HepG2 (cell line): Measurements from ENCODE around the gene STK32B. TPM values are rescaled to one million over a fixed set of nuclear protein-coding genes. Genes with fewer than 3 reads are reported as not detected.

Experiments
- ATAC-seq: fragments of 200-7000 bp; cut with Tn5 transposase; 3 replicates; pipeline ENCODE4 v1.9.1; 2020; ENCODE audit warnings: mild to moderate bottlenecking, moderate library complexity
- BruUV-seq: library from RNA; stranded (reverse); fragments of 400-500 nt; replicated peaks from 2 replicates; lab custom pipeline; 2021; lab: Mats Ljungman, UMichigan
- CTCF ChIA-PET: fragments of 300-600 bp; formaldehyde crosslinking; extraction: SDS; loops from one replicate; lab custom pipeline; 2021; ENCODE audit warnings: low total read pairs, inconsistent platforms, low intra/inter-chr PET ratio; lab: Yijun Ruan, JAX
- POLR2A ChIA-PET: fragments of 350-600 bp; sonication (Branson Sonifier 250); formaldehyde crosslinking; loops from one replicate; lab custom pipeline; 2020; ENCODE audit warnings: antibody characterized with exemption, inconsistent platforms; lab: Yijun Ruan, JAX
- DNase-seq: peaks from one replicate; pipeline ENCODE4 v3.0.0-alpha.2; 2015; ENCODE audit warnings: low spot score
- FAIRE-seq: peaks from 3 replicates; lab custom pipeline; 2011; peaks lifted over from hg19 to GRCh38; lab: Jason Lieb, UNC
- H2AFZ ChIP-seq: one replicate; pipeline ENCODE4 v1.6.1; 2011; ENCODE audit warnings: low read length, inconsistent platforms
- H3K27ac ChIP-seq: fragments of 300-600 bp; 3 replicates; pipeline ENCODE4 v1.8.0; 2011; ENCODE audit warnings: mixed run types, mild to moderate bottlenecking, mixed read lengths, low read length, inconsistent platforms; ENCODE audit not compliant: insufficient read depth; ENCODE audit errors: extremely low read length
- H3K27me3 ChIP-seq, 2 experiments: fragments of 200-600 bp in 1 of 2; 2 replicates in 1 of 2; 3 replicates in 1 of 2; pipeline versions ENCODE4 v1.6.0 to v1.8.0; 2011; ENCODE audit warnings: low read length in 2 of 2, mild to moderate bottlenecking in 2 of 2, moderate library complexity in 2 of 2, inconsistent platforms in 1 of 2; ENCODE audit not compliant: insufficient read depth in 2 of 2, control insufficient read depth in 1 of 2
- H3K36me3 ChIP-seq, 2 experiments: fragments of 200-600 bp in 1 of 2; replicated peaks in 1 of 2; 2 replicates in 1 of 2; 3 replicates in 1 of 2; pipeline versions ENCODE4 v1.5.1 to v1.8.0; 2011; ENCODE audit warnings: low read length in 2 of 2, inconsistent platforms in 1 of 2; ENCODE audit not compliant: insufficient read depth in 2 of 2, control insufficient read depth in 1 of 2
- H3K4me1 ChIP-seq: 2 replicates; pipeline ENCODE4 v1.5.1; 2012; ENCODE audit warnings: low read length, inconsistent platforms; ENCODE audit not compliant: insufficient read depth
- H3K4me2 ChIP-seq: 2 replicates; pipeline ENCODE4 v1.6.0; 2011; ENCODE audit warnings: low read depth, low read length, inconsistent platforms
- H3K4me3 ChIP-seq, 3 experiments: fragments of 200-600 bp in 1 of 3; sonication (generic), shearing (Covaris generic) in 1 of 3; replicated peaks in 1 of 3; 2 replicates each; pipeline ENCODE4 v1.5.1; 2011 to 2016; ENCODE audit warnings: low read length in 3 of 3, inconsistent platforms in 2 of 3, low read depth in 2 of 3, mild to moderate bottlenecking in 2 of 3, control low read depth in 1 of 3, mixed read lengths in 1 of 3; ENCODE audit not compliant: insufficient read depth in 1 of 3
- H3K79me2 ChIP-seq: one replicate; pipeline ENCODE4 v1.6.1; 2011; ENCODE audit warnings: low read length, inconsistent platforms; ENCODE audit not compliant: insufficient read depth
- H3K9ac ChIP-seq: 2 replicates; pipeline ENCODE4 v1.6.0; 2011; ENCODE audit warnings: mild to moderate bottlenecking, low read depth, low read length, inconsistent platforms; ENCODE audit not compliant: insufficient read depth
- H3K9me3 ChIP-seq: 2 replicates; pipeline ENCODE4 v1.5.1; 2012; ENCODE audit warnings: mild to moderate bottlenecking, low read length
- H4K20me1 ChIP-seq: 2 replicates; pipeline ENCODE4 v1.6.0; 2011; ENCODE audit warnings: inconsistent platforms, mild to moderate bottlenecking, low read length, moderate library complexity; ENCODE audit not compliant: insufficient read depth
- ELF1 ChIP-seq: sonication (generic); formaldehyde crosslinking; IDR thresholded peaks from 2 replicates; pipeline ENCODE4 v1.4.0; 2020; ENCODE audit warnings: missing genetic modification reagents
- FOXK1 ChIP-seq: sonication (generic); formaldehyde crosslinking; IDR thresholded peaks from 2 replicates; pipeline ENCODE4 v1.4.0; 2020; ENCODE audit warnings: low read depth, missing genetic modification reagents, borderline replicate concordance
- FOXP1 ChIP-seq, 2 experiments: fragments of 450-650 bp in 1 of 2; IDR thresholded peaks; 2 replicates each; pipeline ENCODE4 v1.6.1; 2017 to 2018; ENCODE audit warnings: antibody characterized with exemption in 1 of 2
- HNRNPH1 ChIP-seq: fragments of 200-400 bp; formaldehyde crosslinking; optimal IDR thresholded peaks from 2 replicates; pipeline ENCODE3; 2017; ENCODE audit warnings: mild to moderate bottlenecking, low read depth, low read length
- MAZ ChIP-seq, 2 experiments: sonication (generic) in 1 of 2; formaldehyde crosslinking in 1 of 2; IDR thresholded peaks; 2 replicates each; pipeline versions ENCODE4 v1.5.0 to v1.6.1; 2012 to 2020; ENCODE audit warnings: low read depth in 2 of 2, mild to moderate bottlenecking in 2 of 2, borderline replicate concordance in 1 of 2, improper control_type of control experiment in 1 of 2, low read length in 1 of 2, missing genetic modification reagents in 1 of 2, moderate library complexity in 1 of 2
- REXO4 ChIP-seq: sonication (generic); formaldehyde crosslinking; IDR thresholded peaks from 2 replicates; pipeline ENCODE4 v1.8.0; 2022; ENCODE audit warnings: missing genetic modification reagents, mild to moderate bottlenecking, borderline replicate concordance
- SMYD3 ChIP-seq: sonication (generic); formaldehyde crosslinking; IDR thresholded peaks from 2 replicates; pipeline ENCODE4 v1.8.1; 2023; ENCODE audit warnings: mild to moderate bottlenecking, missing genetic modification reagents
- TOE1 ChIP-seq: sonication (generic); formaldehyde crosslinking; IDR thresholded peaks from 2 replicates; pipeline ENCODE4 v1.4.0; 2020; ENCODE audit warnings: mild to moderate bottlenecking, missing genetic modification reagents
- XBP1 ChIP-seq: sonication (generic); formaldehyde crosslinking; IDR thresholded peaks from 2 replicates; pipeline ENCODE4 v1.5.0; 2020; ENCODE audit warnings: missing genetic modification reagents
- ZBTB1 ChIP-seq: sonication (generic); formaldehyde crosslinking; IDR thresholded peaks from 2 replicates; pipeline ENCODE4 v1.4.0; 2020; ENCODE audit warnings: missing genetic modification reagents, borderline replicate concordance
- ZKSCAN8 ChIP-seq: IDR thresholded peaks from 2 replicates; pipeline ENCODE4 v1.6.1; 2016; ENCODE audit warnings: borderline replicate concordance, missing genetic modification reagents, missing compliant biosample characterization
- ZMYM4 ChIP-seq: sonication (generic); formaldehyde crosslinking; IDR thresholded peaks from 2 replicates; pipeline ENCODE4 v1.8.1; 2023; ENCODE audit warnings: mild to moderate bottlenecking, missing genetic modification reagents
- ZNF24 ChIP-seq: fragments of 450-650 bp; IDR thresholded peaks from 2 replicates; pipeline ENCODE4 v1.6.1; 2017; ENCODE audit warnings: antibody characterized with exemption, mild to moderate bottlenecking
- ZSCAN22 ChIP-seq: sonication (generic); formaldehyde crosslinking; IDR thresholded peaks from 2 replicates; pipeline ENCODE4 v1.4.0; 2020; ENCODE audit warnings: mild to moderate bottlenecking, missing genetic modification reagents
- WGBS: methylation state at CpG from one replicate; pipeline ENCODE4 v1.1.6; 2017; ENCODE audit warnings: low lambda C conversion rate; 5-methylcytosine and 5-hydroxymethylcytosine counted together
- in situ Hi-C: cut with HindIII; loops from 2 replicates; pipeline ENCODE4 v1.10.0; 2017; ENCODE audit warnings: low pct_unique_long_range_greater_than_20kb; ENCODE audit not compliant: extremely low pct_ligation_motif_present
- intact Hi-C: fragments of 100-400 bp; cut with micrococcal nuclease; formaldehyde crosslinking; loops from one replicate; pipeline ENCODE4 v1.10.0; 2022; ENCODE audit not compliant: unreplicated experiment
- polyA plus RNA-seq, 8 experiments: library from polyadenylated mRNA; depleted of rRNA in 3 of 8; stranded (reverse) in 7 of 8; unstranded in 1 of 8; fragments of >200 nt; fragmentation: Illumina TruSeq in 4 of 8; extraction: Trizol in 4 of 8; gene quantifications; 2 replicates each; pipeline versions ENCODE4 v1.2.1 to v1.2.3, GENCODE V29; 2011 to 2016; ENCODE audit warnings: low read depth in 4 of 8, missing spikeins in 1 of 8, mixed read lengths in 1 of 8; ENCODE audit not compliant: insufficient read depth in 1 of 8
- total RNA-seq, 5 experiments: library from RNA; depleted of rRNA; stranded (reverse); fragments of >200 nt; fragmentation: Illumina TruSeq; extraction: Trizol; gene quantifications; 2 replicates each; pipeline ENCODE4 v1.2.3, GENCODE V29; 2016; ENCODE audit warnings: low read depth in 1 of 5
- TF ChIP-seq, protein P1 (sequence below): sonication (generic); formaldehyde crosslinking; IDR thresholded peaks from 2 replicates; pipeline ENCODE4 v1.5.1; 2020; ENCODE audit warnings: mild to moderate bottlenecking, missing genetic modification reagents, moderate library complexity
- TF ChIP-seq, protein P2 (sequence below): sonication (generic); formaldehyde crosslinking; IDR thresholded peaks from 2 replicates; pipeline ENCODE4 v1.4.0; 2020; ENCODE audit warnings: mild to moderate bottlenecking, low read depth, missing genetic modification reagents

Gene STK32B
- total and polyA plus RNA-seq, 2 of the 13 experiments (the other 11 are each of a cell fraction or from before 2014, with no cell fraction given): not detected

DNA sequence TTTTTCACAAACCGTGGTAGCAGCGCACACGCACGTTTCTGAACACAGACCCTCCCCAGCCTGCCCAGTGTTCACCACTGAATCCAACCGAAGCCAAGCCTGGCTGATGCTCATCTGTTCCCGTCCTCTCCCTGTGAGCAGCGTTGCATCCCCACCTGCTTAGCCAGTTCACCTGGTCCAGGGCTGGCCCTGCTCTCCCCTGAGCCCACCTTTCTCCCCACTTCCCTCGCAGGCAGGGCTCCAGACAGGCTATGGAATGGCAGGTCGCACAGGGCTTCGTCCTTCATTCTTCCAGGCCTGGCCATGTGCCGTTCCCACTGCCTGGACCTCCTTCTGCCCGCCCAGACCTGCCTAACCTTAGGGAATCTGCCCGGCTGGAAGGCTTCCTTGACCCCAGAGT is 410.2 kb downstream of the STK32B start:
- H3K4me2 ChIP-seq: no peak overlapping the region
- no TSS peak for BruUV-seq
- H3K36me3 ChIP-seq: no peaks in the 10 kb centered on the region
- no peak overlapping the region for H3K27ac ChIP-seq
- H3K9ac ChIP-seq: no peak overlapping the region
- no peaks in the 10 kb centered on the region for H3K4me1 ChIP-seq
- FAIRE-seq (no peak), ATAC-seq (no peak), DNase-seq (no peak)
- ChIA-PET CTCF (no interaction called here), POLR2A (no interaction called here)
- TF ChIP-seq SMYD3: no peak
- TF ChIP-seq TOE1 (CRISPR knock-in tag): no peak
- no peak for TF ChIP-seq ZKSCAN8 (CRISPR knock-in tag)
- TF ChIP-seq, protein P1, sequence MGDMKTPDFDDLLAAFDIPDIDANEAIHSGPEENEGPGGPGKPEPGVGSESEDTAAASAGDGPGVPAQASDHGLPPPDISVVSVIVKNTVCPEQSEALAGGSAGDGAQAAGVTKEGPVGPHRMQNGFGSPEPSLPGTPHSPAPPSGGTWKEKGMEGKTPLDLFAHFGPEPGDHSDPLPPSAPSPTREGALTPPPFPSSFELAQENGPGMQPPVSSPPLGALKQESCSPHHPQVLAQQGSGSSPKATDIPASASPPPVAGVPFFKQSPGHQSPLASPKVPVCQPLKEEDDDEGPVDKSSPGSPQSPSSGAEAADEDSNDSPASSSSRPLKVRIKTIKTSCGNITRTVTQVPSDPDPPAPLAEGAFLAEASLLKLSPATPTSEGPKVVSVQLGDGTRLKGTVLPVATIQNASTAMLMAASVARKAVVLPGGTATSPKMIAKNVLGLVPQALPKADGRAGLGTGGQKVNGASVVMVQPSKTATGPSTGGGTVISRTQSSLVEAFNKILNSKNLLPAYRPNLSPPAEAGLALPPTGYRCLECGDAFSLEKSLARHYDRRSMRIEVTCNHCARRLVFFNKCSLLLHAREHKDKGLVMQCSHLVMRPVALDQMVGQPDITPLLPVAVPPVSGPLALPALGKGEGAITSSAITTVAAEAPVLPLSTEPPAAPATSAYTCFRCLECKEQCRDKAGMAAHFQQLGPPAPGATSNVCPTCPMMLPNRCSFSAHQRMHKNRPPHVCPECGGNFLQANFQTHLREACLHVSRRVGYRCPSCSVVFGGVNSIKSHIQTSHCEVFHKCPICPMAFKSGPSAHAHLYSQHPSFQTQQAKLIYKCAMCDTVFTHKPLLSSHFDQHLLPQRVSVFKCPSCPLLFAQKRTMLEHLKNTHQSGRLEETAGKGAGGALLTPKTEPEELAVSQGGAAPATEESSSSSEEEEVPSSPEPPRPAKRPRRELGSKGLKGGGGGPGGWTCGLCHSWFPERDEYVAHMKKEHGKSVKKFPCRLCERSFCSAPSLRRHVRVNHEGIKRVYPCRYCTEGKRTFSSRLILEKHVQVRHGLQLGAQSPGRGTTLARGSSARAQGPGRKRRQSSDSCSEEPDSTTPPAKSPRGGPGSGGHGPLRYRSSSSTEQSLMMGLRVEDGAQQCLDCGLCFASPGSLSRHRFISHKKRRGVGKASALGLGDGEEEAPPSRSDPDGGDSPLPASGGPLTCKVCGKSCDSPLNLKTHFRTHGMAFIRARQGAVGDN (CRISPR knock-in tag): no peak
- TF ChIP-seq MAZ (IDR thresholded peaks at IDR 0.05; ENCODE audit: borderline replicate concordance, low read depth, low read length): no peak
- TF ChIP-seq MAZ (CRISPR knock-in tag; IDR thresholded peaks at IDR 0.05; ENCODE audit: low read depth): no peak
- no peak for TF ChIP-seq ELF1 (CRISPR knock-in tag)
- no peak for TF ChIP-seq ZNF24
- no peak for TF ChIP-seq ZBTB1 (CRISPR knock-in tag)
- no peak for TF ChIP-seq FOXK1
- TF ChIP-seq ZSCAN22: no peak
- no peak for TF ChIP-seq XBP1
- TF ChIP-seq REXO4 (CRISPR knock-in tag): no peak
- no peak for TF ChIP-seq ZMYM4
- TF ChIP-seq, protein P2, sequence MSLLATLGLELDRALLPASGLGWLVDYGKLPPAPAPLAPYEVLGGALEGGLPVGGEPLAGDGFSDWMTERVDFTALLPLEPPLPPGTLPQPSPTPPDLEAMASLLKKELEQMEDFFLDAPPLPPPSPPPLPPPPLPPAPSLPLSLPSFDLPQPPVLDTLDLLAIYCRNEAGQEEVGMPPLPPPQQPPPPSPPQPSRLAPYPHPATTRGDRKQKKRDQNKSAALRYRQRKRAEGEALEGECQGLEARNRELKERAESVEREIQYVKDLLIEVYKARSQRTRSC (CRISPR knock-in tag): no peak
- TF ChIP-seq FOXP1 (IDR thresholded peaks at IDR 0.05): no peak
- no peak for TF ChIP-seq FOXP1 (CRISPR knock-in tag; IDR thresholded peaks at IDR 0.05)
- no peak for TF ChIP-seq HNRNPH1
- no peaks in the 10 kb centered on the region; the same call in 1 of the 2 replicates for H4K20me1 ChIP-seq
- peaks cover 4 to 25% of the 10 kb centered on the region in 2 experiments; a peak in 3 of 5 replicates for H3K27me3 ChIP-seq
- H3K9me3 ChIP-seq: no peaks in the 10 kb centered on the region
- in situ Hi-C loops (no loop called here), intact Hi-C loops (no loop called here)
- no peak overlapping the region for H3K4me3 ChIP-seq
- 23% methylated on average over 12 of the region's 13 CpGs for WGBS
- no peaks in the 10 kb centered on the region for H3K79me2 ChIP-seq
- no peak overlapping the region for H2AFZ ChIP-seq
